Measurements from ENCODE around the gene ADGRB2.

ADGRB2 gene

GRCh38 chr1:31762323-31762722 is 1.8 kb downstream of the ADGRB2 start:
- DNase-seq: no peak

GRCh38 chr1:31761883-31762282 is 2.3 kb downstream of the ADGRB2 start:
- no peak for DNase-seq

- DNase-seq: peak; percentile 31 to 57 (median 53)
Measured at GRCh38 chr1:31760471-31761470, 3.4 kb downstream of the ADGRB2 start.

- no peak for DNase-seq
Measured at GRCh38 chr1:31759298-31760023, 4.7 kb downstream of the ADGRB2 start.

GRCh38 chr1:31758823-31759222 is 5.3 kb downstream of the ADGRB2 start:
- DNase-seq: no peak

GRCh38 chr1:31757989-31758388 is 6.2 kb downstream of the ADGRB2 start:
- DNase-seq: no peak

- DNase-seq: no peak
Measured at GRCh38 chr1:31757204-31757679, 6.9 kb downstream of the ADGRB2 start.

GRCh38 chr1:31756578-31756977 is 7.6 kb downstream of the ADGRB2 start:
- DNase-seq: no peak

GRCh38 chr1:31755850-31756492 is 8.2 kb downstream of the ADGRB2 start:
- no peak for DNase-seq

- DNase-seq: no peak
Measured at GRCh38 chr1:31755197-31755611, 8.9 kb downstream of the ADGRB2 start.

GRCh38 chr1:31754397-31754796 is 9.7 kb downstream of the ADGRB2 start:
- no peak for DNase-seq

GRCh38 chr1:31753707-31754349 is 10.3 kb downstream of the ADGRB2 start:
- DNase-seq: no peak

- no peak for DNase-seq
Measured at GRCh38 chr1:31752952-31753475, 11.1 kb downstream of the ADGRB2 start.

- no peak for DNase-seq
Measured at GRCh38 chr1:31752258-31752657, 11.9 kb downstream of the ADGRB2 start.

GRCh38 chr1:31751822-31752241 is 12.3 kb downstream of the ADGRB2 start:
- no peak for DNase-seq

GRCh38 chr1:31750858-31751510 is 13.2 kb downstream of the ADGRB2 start:
- no peak for DNase-seq

- DNase-seq: no peak
Measured at GRCh38 chr1:31749785-31750735, 14.1 kb downstream of the ADGRB2 start.

GRCh38 chr1:31748365-31748764 is 15.8 kb downstream of the ADGRB2 start:
- no peak for DNase-seq

GRCh38 chr1:31747304-31747703 is 16.8 kb downstream of the ADGRB2 start:
- no peak for DNase-seq

- no peak for DNase-seq
Measured at GRCh38 chr1:31746687-31747086, 17.5 kb downstream of the ADGRB2 start.

Measured in stimulated activated naive CD4-positive, alpha-beta T cell (primary cell).